Measurements from ENCODE around the gene GEN1.

GEN1 gene

DNA sequence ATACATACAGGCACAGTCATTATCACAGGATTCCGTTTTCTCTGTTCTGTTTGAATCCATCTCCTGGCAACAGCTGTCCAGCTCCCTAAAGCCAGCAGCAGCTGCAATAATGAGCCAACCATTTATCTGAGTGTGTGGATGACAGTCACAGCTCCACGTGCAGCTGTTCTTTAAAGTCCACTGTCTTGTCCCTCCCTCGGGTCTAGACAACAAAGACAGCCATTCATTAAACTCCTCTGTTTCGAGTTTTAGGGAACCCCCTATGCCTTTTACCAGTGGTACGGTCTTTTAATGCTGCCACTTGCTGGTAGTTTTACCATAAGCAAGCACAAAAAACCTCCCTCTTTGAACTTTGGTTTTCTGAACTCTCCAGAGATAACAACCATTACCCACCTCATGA, 46.3 kb downstream of the GEN1 start:
- no peak for DNase-seq (ENCODE audit: extremely low read depth, low read depth)
- TF ChIP-seq, protein P1, sequence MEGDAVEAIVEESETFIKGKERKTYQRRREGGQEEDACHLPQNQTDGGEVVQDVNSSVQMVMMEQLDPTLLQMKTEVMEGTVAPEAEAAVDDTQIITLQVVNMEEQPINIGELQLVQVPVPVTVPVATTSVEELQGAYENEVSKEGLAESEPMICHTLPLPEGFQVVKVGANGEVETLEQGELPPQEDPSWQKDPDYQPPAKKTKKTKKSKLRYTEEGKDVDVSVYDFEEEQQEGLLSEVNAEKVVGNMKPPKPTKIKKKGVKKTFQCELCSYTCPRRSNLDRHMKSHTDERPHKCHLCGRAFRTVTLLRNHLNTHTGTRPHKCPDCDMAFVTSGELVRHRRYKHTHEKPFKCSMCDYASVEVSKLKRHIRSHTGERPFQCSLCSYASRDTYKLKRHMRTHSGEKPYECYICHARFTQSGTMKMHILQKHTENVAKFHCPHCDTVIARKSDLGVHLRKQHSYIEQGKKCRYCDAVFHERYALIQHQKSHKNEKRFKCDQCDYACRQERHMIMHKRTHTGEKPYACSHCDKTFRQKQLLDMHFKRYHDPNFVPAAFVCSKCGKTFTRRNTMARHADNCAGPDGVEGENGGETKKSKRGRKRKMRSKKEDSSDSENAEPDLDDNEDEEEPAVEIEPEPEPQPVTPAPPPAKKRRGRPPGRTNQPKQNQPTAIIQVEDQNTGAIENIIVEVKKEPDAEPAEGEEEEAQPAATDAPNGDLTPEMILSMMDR (IDR thresholded peaks at IDR 0.05; ENCODE audit: low read depth, low read length, missing control alignments) = no peak
- H3K4me3 ChIP-seq (replicated peaks; ENCODE audit: low read depth, low read length) = no peak overlapping the region

DNA sequence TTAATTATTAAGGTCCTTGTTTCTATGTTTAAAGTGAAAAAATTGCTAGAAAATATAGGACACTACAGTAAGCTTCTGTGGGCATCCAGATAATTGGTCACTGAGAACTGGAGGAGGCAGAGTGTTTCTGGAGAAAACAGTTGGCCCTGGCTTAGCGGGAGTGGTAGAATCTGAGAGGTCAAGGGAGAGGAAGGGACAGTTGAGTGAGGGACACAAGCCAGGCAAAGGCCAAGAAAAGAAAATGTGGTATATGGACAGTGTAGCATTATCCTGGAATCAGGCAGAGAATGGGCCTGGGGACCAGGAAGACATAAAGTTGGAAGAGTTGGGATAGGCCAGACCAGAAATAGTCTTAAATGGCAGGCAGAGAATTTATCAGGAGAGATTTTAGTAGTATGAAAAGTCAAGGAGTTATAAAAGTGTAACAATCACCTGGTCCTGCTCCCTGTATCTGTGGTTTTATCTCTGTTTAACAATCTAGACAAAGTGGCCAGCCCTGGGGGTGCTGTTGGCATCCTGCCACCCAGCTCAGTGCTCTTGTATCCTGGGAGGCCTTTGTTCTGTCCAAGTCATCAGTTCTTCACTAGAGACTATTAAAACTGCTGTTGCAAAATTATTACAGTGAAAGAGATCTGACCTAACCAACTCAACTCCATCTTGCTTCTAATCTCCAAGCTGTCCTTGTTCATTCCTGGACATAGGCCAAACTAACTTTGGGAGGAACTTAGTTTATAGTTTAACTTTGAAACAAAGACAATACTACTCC, 46.9 kb downstream of the GEN1 start:
- no peak overlapping the region for H3K4me3 ChIP-seq (replicated peaks; ENCODE audit: low read depth, low read length)
- TF ChIP-seq, protein P1 (IDR thresholded peaks at IDR 0.05; ENCODE audit: low read depth, low read length, missing control alignments) = no peak
- no peak for DNase-seq (ENCODE audit: extremely low read depth, low read depth)

DNA sequence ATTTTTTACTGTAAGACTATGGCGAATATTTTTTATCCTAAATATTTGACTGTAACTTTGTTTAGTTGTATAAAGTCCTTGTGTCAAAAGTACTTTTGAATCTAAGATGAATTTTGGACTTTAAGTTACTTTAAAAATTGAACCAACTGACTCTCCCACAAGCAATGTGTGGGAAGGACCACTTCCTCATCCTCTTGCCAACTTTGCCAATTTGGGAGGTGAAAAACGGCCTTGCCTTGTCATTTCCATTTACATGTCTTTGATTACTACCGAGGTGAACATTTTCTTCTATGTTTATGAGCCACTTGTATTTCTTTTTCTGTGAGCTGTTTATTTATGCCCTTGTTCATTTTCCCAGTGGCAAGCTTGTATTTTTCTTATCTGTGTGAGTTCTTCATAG, 49.6 kb downstream of the GEN1 start:
- TF ChIP-seq, protein P1 (IDR thresholded peaks at IDR 0.05; ENCODE audit: low read depth, low read length, missing control alignments) = no peak
- no peak for DNase-seq (ENCODE audit: extremely low read depth, low read depth)
- H3K4me3 ChIP-seq (replicated peaks; ENCODE audit: low read depth, low read length) = no peak overlapping the region

DNA sequence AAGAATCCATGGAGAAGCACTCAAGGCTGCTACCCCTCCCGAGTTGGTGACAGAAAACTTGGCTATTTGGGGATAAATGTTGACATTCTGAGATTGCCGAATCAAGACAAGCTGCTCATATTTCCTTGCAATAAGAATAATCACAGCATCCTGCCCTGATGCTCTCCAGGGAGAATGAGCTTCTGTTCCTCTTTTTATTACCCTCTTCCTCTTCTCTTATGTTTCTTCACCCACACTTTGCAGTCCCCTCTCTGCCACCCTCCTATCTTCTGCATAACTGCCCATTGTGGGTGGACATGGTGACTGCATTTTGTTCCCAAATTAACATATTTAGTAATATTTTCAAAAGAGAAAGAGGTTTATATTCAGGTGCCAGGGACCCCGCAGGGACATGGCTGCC, 50.4 kb downstream of the GEN1 start:
- TF ChIP-seq, protein P1 (IDR thresholded peaks at IDR 0.05; ENCODE audit: low read depth, low read length, missing control alignments) = no peak
- DNase-seq (ENCODE audit: extremely low read depth, low read depth) = no peak
- H3K4me3 ChIP-seq (replicated peaks; ENCODE audit: low read depth, low read length) = no peak overlapping the region

DNA sequence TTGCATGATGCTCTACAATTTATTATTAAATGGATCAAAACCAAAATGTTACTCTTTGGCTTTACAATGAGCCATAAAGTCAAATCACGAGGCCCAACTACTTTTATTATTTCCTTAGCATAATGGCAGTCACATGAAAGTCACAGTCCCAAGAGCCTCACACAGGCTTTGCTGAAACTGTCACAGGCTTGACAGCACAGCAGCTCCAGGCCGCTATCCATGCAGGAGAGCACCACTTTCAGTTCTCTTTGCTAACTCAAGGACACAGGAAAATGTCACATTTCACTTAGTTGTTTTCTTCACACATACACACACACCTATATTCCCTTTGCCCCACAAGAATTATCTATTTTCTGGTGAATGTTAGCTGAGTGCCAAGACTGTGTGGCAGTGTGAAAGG, 51.2 kb downstream of the GEN1 start:
- no peak for DNase-seq (ENCODE audit: extremely low read depth, low read depth)
- H3K4me3 ChIP-seq (replicated peaks; ENCODE audit: low read depth, low read length) = no peak overlapping the region
- TF ChIP-seq, protein P1 (IDR thresholded peaks at IDR 0.05; ENCODE audit: low read depth, low read length, missing control alignments) = no peak

DNA sequence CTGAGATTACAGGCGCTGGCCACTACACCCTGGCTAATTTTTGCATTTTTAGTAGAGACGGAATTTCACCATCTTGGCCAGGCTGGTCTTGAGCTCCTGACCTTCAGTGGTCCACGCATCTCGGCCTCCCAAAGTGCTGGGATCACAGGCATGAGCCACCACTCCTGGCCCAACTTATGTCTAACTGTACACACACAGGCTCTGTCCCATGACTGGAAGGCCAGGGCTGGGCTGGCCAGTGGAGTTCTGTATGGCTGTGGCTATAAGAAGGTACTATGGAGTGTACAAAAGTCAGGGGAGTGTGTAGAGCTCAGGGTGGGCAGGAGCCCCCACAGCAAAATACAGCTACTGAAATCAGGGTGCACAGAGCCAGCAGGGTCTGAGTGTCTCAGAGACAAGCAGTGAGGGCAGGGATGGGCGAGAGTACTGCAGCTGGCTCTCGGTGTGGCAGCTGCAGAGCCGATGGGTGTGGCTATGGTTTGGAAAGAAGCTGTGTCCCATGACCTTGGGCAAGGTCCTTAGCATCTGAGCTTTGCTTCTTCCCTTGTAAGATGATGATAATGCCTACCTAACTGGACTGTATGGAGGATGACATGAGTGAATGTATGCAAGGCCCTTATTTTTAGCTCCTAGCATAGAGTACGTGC, 51.9 kb downstream of the GEN1 start:
- DNase-seq (ENCODE audit: extremely low read depth, low read depth) = no peak
- TF ChIP-seq, protein P1 (IDR thresholded peaks at IDR 0.05; ENCODE audit: low read depth, low read length, missing control alignments) = no peak
- no peak overlapping the region for H3K4me3 ChIP-seq (replicated peaks; ENCODE audit: low read depth, low read length)
